HCT116 (cell line): ENCODE results near the gene NET1. TPM values are rescaled to one million over a fixed set of nuclear protein-coding genes. Genes with fewer than 3 reads are reported as not detected.

Experiments used
- ATAC-seq: fragments of 200-7000 bp; cut with Tn5 transposase; 2 replicates; pipeline ENCODE4 v1.9.1; 2020; ENCODE audit warnings: mild to moderate bottlenecking, moderate library complexity
- BruUV-seq: library from RNA; stranded (reverse); fragments of 400-500 nt; replicated peaks from 2 replicates; lab custom pipeline; 2021; lab: Mats Ljungman, UMichigan
- CTCF ChIA-PET: fragments of 300-600 bp; sonication (Branson Sonifier 250); formaldehyde crosslinking; loops from one replicate; lab custom pipeline; 2021; ENCODE audit warnings: antibody characterized with exemption; lab: Charles Lee
- POLR2A ChIA-PET: fragments of 300-600, 350-600 bp; sonication (Branson Sonifier 250); formaldehyde crosslinking; loops from one replicate; lab custom pipeline; 2021; ENCODE audit warnings: antibody characterized with exemption; lab: Charles Lee
- RAD21 ChIA-PET, 2 experiments: fragments of 300-600 bp; sonication (Branson Sonifier 250); formaldehyde crosslinking; loops; one replicate each; lab custom pipeline; 2023; ENCODE audit warnings: low total read pairs in 2 of 2; ENCODE audit not compliant: uncharacterized antibody in 2 of 2, unreplicated experiment in 2 of 2, low non-redundant PET in 1 of 2; lab: Charles Lee
- DNase-seq: peaks from one replicate; pipeline ENCODE4 v3.0.0-alpha.2; 2010; ENCODE audit warnings: low read depth, low spot score
- H2AFZ ChIP-seq: fragments of 200-600 bp; shearing (Covaris generic), sonication (generic); 2 replicates; pipeline ENCODE4 v1.6.1; 2017; ENCODE audit warnings: low read depth, mixed run types, mixed read lengths, antibody characterized with exemption, low read length; ENCODE audit not compliant: poor library complexity, severe bottlenecking
- H3K27ac ChIP-seq: 2 replicates; pipeline ENCODE4 v1.5.1; 2012; ENCODE audit warnings: low read depth, low read length
- H3K27me3 ChIP-seq: fragments of 200-600 bp; sonication (generic); 2 replicates; pipeline ENCODE4 v1.6.1; 2016; ENCODE audit warnings: mixed run types, low read length, mixed read lengths; ENCODE audit not compliant: insufficient read depth
- H3K36me3 ChIP-seq, 2 experiments: fragments of 200-500 bp in 1 of 2; fragments of 200-600 bp in 1 of 2; sonication (Bioruptor generic) in 1 of 2; sonication (generic) in 1 of 2; 2 replicates each; pipeline versions ENCODE4 v1.5.1 to v1.6.1; 2014 to 2016; ENCODE audit warnings: low read length in 2 of 2, inconsistent platforms in 1 of 2, mixed read lengths in 1 of 2, mixed run types in 1 of 2; ENCODE audit not compliant: insufficient read depth in 2 of 2, control insufficient read depth in 1 of 2
- H3K4me1 ChIP-seq, 2 experiments: fragments of 200-600 bp in 1 of 2; sonication (generic) in 1 of 2; 2 replicates each; pipeline versions ENCODE4 v1.5.1 to v1.6.1; 2012 to 2017; ENCODE audit warnings: low read length in 2 of 2, inconsistent platforms in 1 of 2, mild to moderate bottlenecking in 1 of 2, mixed read lengths in 1 of 2, mixed run types in 1 of 2, moderate library complexity in 1 of 2; ENCODE audit not compliant: insufficient read depth in 2 of 2, control insufficient read depth in 1 of 2
- H3K4me2 ChIP-seq: fragments of 200-600 bp; sonication (generic); 2 replicates; pipeline ENCODE4 v1.6.1; 2017; ENCODE audit warnings: mixed run types, low read length, mixed read lengths
- H3K4me3 ChIP-seq, 2 experiments: fragments of 200-600 bp in 1 of 2; sonication (generic) in 1 of 2; replicated peaks in 1 of 2; 2 replicates each; pipeline ENCODE4 v1.5.1; 2011 to 2016; ENCODE audit warnings: low read length in 2 of 2, control low read depth in 1 of 2, low read depth in 1 of 2, mild to moderate bottlenecking in 1 of 2, mixed read lengths in 1 of 2, mixed run types in 1 of 2
- H3K79me2 ChIP-seq: fragments of 200-600 bp; sonication (generic); 2 replicates; pipeline ENCODE4 v1.6.1; 2017; ENCODE audit warnings: mild to moderate bottlenecking, mixed run types, low read length, moderate library complexity, mixed read lengths; ENCODE audit not compliant: insufficient read depth
- H3K9ac ChIP-seq: fragments of 200-600 bp; sonication (generic); 2 replicates; pipeline ENCODE4 v1.6.1; 2016; ENCODE audit warnings: low read length, mixed read lengths
- H3K9me2 ChIP-seq: fragments of 200-600 bp; sonication (generic), shearing (Covaris generic); 2 replicates; pipeline ENCODE4 v1.6.1; 2017; ENCODE audit warnings: mixed run types, mild to moderate bottlenecking, moderate library complexity; ENCODE audit not compliant: insufficient read depth
- H3K9me3 ChIP-seq, 2 experiments: fragments of 200-500 bp in 1 of 2; fragments of 200-600 bp in 1 of 2; sonication (Bioruptor generic) in 1 of 2; sonication (generic) in 1 of 2; 2 replicates each; pipeline ENCODE4 v1.6.1; 2014 to 2017; ENCODE audit warnings: low read length in 2 of 2, mixed read lengths in 2 of 2, inconsistent platforms in 1 of 2, low read depth in 1 of 2, mild to moderate bottlenecking in 1 of 2, mixed run types in 1 of 2, moderate library complexity in 1 of 2; ENCODE audit not compliant: control insufficient read depth in 1 of 2, insufficient read depth in 1 of 2
- H4K20me1 ChIP-seq: fragments of 200-600 bp; sonication (generic), shearing (Covaris generic); 2 replicates; pipeline ENCODE4 v1.6.1; 2017; ENCODE audit warnings: mixed run types, mild to moderate bottlenecking, moderate library complexity; ENCODE audit not compliant: insufficient read depth
- ATF3 ChIP-seq: IDR thresholded peaks from 2 replicates; pipeline ENCODE4 v1.6.1; 2012
- CBX3 ChIP-seq: IDR thresholded peaks from 2 replicates; pipeline ENCODE4 v1.6.1; 2012; ENCODE audit warnings: low read depth
- CTCF ChIP-seq, 3 experiments: fragments of 200-600 bp in 1 of 3; sonication (generic) in 1 of 3; IDR thresholded peaks in 2 of 3; conservative IDR thresholded peaks in 1 of 3; 2 replicates each; pipeline ENCODE4 v1.5.1; 2012 to 2017; ENCODE audit warnings: low read depth in 2 of 3, low read length in 2 of 3, antibody characterized with exemption in 1 of 3, borderline replicate concordance in 1 of 3, control low read depth in 1 of 3, mild to moderate bottlenecking in 1 of 3, mixed read lengths in 1 of 3, mixed run types in 1 of 3, moderate library complexity in 1 of 3; ENCODE audit not compliant: insufficient read depth in 1 of 3
- EGR1 ChIP-seq: IDR thresholded peaks from 2 replicates; pipeline ENCODE4 v1.6.1; 2012; ENCODE audit warnings: low read depth
- ELF1 ChIP-seq: IDR thresholded peaks from 2 replicates; pipeline ENCODE4 v1.6.1; 2012; ENCODE audit warnings: low read depth, borderline replicate concordance
- EZH2 ChIP-seq: fragments of 200-600 bp; sonication (generic); IDR thresholded peaks from 2 replicates; pipeline ENCODE4 v1.6.1; 2017; ENCODE audit warnings: antibody characterized with exemption, mixed run types
- FOSL1 ChIP-seq: IDR thresholded peaks from 2 replicates; pipeline ENCODE4 v1.6.1; 2012; ENCODE audit warnings: low read depth
- JUND ChIP-seq: IDR thresholded peaks from 2 replicates; pipeline ENCODE4 v1.6.1; 2012
- MAX ChIP-seq: IDR thresholded peaks from 2 replicates; pipeline ENCODE4 v1.6.1; 2012
- POLR2A ChIP-seq: IDR thresholded peaks from 2 replicates; pipeline ENCODE4 v1.7.0; 2011; ENCODE audit warnings: borderline replicate concordance; ENCODE audit not compliant: insufficient read depth, insufficient read length; ENCODE audit errors: extremely low read depth
- POLR2AphosphoS5 ChIP-seq: IDR thresholded peaks from 2 replicates; pipeline ENCODE4 v1.6.1; 2011; ENCODE audit warnings: mild to moderate bottlenecking, low read depth, low read length, moderate library complexity
- RAD21 ChIP-seq: IDR thresholded peaks from 2 replicates; pipeline ENCODE4 v1.6.1; 2012; ENCODE audit warnings: low read depth, mild to moderate bottlenecking
- SIN3A ChIP-seq: IDR thresholded peaks from 2 replicates; pipeline ENCODE4 v1.6.1; 2012; ENCODE audit warnings: low read depth
- SP1 ChIP-seq: IDR thresholded peaks from 2 replicates; pipeline ENCODE4 v1.6.1; 2012; ENCODE audit warnings: low read depth
- SRF ChIP-seq: IDR thresholded peaks from 2 replicates; pipeline ENCODE4 v1.6.1; 2012; ENCODE audit warnings: low read depth
- TCF7L2 ChIP-seq: IDR thresholded peaks from 2 replicates; pipeline ENCODE4 v1.7.0; 2011; ENCODE audit warnings: borderline replicate concordance, inconsistent platforms; ENCODE audit not compliant: insufficient read depth, insufficient read length; ENCODE audit errors: extremely low read depth
- YY1 ChIP-seq: IDR thresholded peaks from 2 replicates; pipeline ENCODE4 v1.6.1; 2011; ENCODE audit warnings: low read length, low read depth, moderate library complexity, mild to moderate bottlenecking; ENCODE audit not compliant: insufficient replicate concordance; ENCODE audit errors: extremely low read depth
- ZBTB33 ChIP-seq: IDR thresholded peaks from 2 replicates; pipeline ENCODE4 v1.6.1; 2011; ENCODE audit warnings: mild to moderate bottlenecking, low read length, moderate library complexity; ENCODE audit not compliant: insufficient replicate concordance; ENCODE audit errors: extremely low read depth
- ZFX ChIP-seq: fragments of 450-650 bp; IDR thresholded peaks from 2 replicates; pipeline ENCODE4 v1.6.1; 2017
- ZNF274 ChIP-seq: fragments of 200-500 bp; sonication (Bioruptor generic); IDR thresholded peaks from 2 replicates; pipeline ENCODE4 v1.6.1; 2014; ENCODE audit warnings: mild to moderate bottlenecking, low read depth, low read length, inconsistent platforms
- intact Hi-C: fragments of 100-400 bp; cut with micrococcal nuclease; formaldehyde crosslinking; loops from 2 replicates; pipeline ENCODE4 v1.10.0; 2022
- total RNA-seq: library from RNA; stranded (reverse); gene quantifications from one replicate; pipeline ENCODE4 v1.2.1, GENCODE V29; 2021; ENCODE audit not compliant: unreplicated experiment

Gene NET1
- total RNA-seq, 1 experiment from 2014 or later, result 51.2 TPM

GRCh38 chr10:5480162-5480941 lies 68.0 kb downstream of the NET1 start:
- Histone ChIP-seq H4K20me1 (no peaks in the 10 kb centered on the region), H3K27me3 (no peaks in the 10 kb centered on the region), H3K4me1 (no peaks in the 10 kb centered on the region), H2AFZ (no peak overlapping the region), H3K4me2 (no peak overlapping the region), H3K9ac (no peak overlapping the region), H3K9me3 (no peaks in the 10 kb centered on the region), H3K9me2 (no peaks in the 10 kb centered on the region), H3K27ac (no peak overlapping the region), H3K79me2 (no peaks in the 10 kb centered on the region), H3K4me3 (no peak overlapping the region), H3K36me3 (no peaks in the 10 kb centered on the region)
- ChIA-PET RAD21 (no interaction called here), POLR2A (no interaction called here), CTCF (no interaction called here)
- BruUV-seq, result no TSS peak
- DNase-seq (no peak), ATAC-seq (no peak)
- intact Hi-C loops, result no loop called here
- TF ChIP-seq POLR2A, result no peak
- no peak for TF ChIP-seq SRF
- no peak for TF ChIP-seq POLR2AphosphoS5
- no peak for TF ChIP-seq ELF1
- TF ChIP-seq RAD21, result no peak
- TF ChIP-seq ATF3, result no peak
- TF ChIP-seq CTCF (IDR thresholded peaks at IDR 0.05 in 2 of 3, conservative IDR thresholded peaks at IDR 0.05 in 1 of 3; ENCODE audit: borderline replicate concordance in 1 of 3, insufficient read depth in 1 of 3, low read depth in 2 of 3, low read length in 2 of 3), result no peak
- TF ChIP-seq YY1, result no peak
- TF ChIP-seq EGR1, result no peak
- TF ChIP-seq CBX3, result no peak
- TF ChIP-seq ZBTB33, result no peak
- TF ChIP-seq SIN3A, result no peak
- TF ChIP-seq ZNF274, result no peak
- TF ChIP-seq MAX, result no peak
- no peak for TF ChIP-seq TCF7L2
- no peak for TF ChIP-seq SP1
- no peak for TF ChIP-seq JUND
- no peak for TF ChIP-seq ZFX
- TF ChIP-seq FOSL1, result no peak
- no peak for TF ChIP-seq EZH2
